Esophagus (tissue), 2 donors: ENCODE data around the gene HLA-DMA. TPM values are rescaled to one million over a fixed set of nuclear protein-coding genes. Genes with fewer than 3 reads are reported as not detected.

ENCODE experiments used
- H3K27ac ChIP-seq, 2 donors: one replicate each; pipeline ENCODE4 v1.5.1; 2013; ENCODE audit warnings: low read depth in 2 of 2, mild to moderate bottlenecking in 2 of 2, inconsistent platforms in 1 of 2, low read length in 1 of 2, moderate library complexity in 1 of 2
- H3K27me3 ChIP-seq, 2 donors: one replicate each; pipeline ENCODE4 v1.6.1; 2013; ENCODE audit warnings: low read length in 2 of 2, control low read depth in 1 of 2, mild to moderate bottlenecking in 1 of 2; ENCODE audit not compliant: insufficient read depth in 2 of 2, control insufficient read depth in 1 of 2
- H3K36me3 ChIP-seq, 2 donors: one replicate each; pipeline ENCODE4 v1.6.1; 2013; ENCODE audit warnings: low read length in 1 of 2; ENCODE audit not compliant: control insufficient read depth in 2 of 2, insufficient read depth in 2 of 2
- H3K4me1 ChIP-seq, 2 donors: one replicate each; pipeline ENCODE4 v1.6.1; 2013; ENCODE audit warnings: low read length in 1 of 2; ENCODE audit not compliant: control insufficient read depth in 2 of 2, insufficient read depth in 2 of 2
- H3K4me3 ChIP-seq, 2 donors: one replicate each; pipeline ENCODE4 v1.5.1; 2013; ENCODE audit warnings: low read length in 2 of 2, mild to moderate bottlenecking in 2 of 2, low read depth in 1 of 2, moderate library complexity in 1 of 2
- H3K9me3 ChIP-seq, 2 donors: one replicate each; pipeline ENCODE4 v1.6.1; 2013; ENCODE audit warnings: mild to moderate bottlenecking in 2 of 2, low read depth in 1 of 2, low read length in 1 of 2, moderate library complexity in 1 of 2; ENCODE audit not compliant: control insufficient read depth in 2 of 2, insufficient read depth in 1 of 2
- WGBS, 2 donors: extraction: QIAGEN DNeasy Blood & Tissue Kit; methylation state at CpG; one replicate each; pipeline ENCODE4 v1.1.7; 2013; 5-methylcytosine and 5-hydroxymethylcytosine counted together
- polyA plus RNA-seq, 2 donors: library from polyadenylated mRNA; stranded (reverse); fragments of 200-250 nt; gene quantifications; one replicate each; pipeline ENCODE4 v1.2.3, GENCODE V29; 2013
- donor health status: healthy with polysubstance abuse.
- donor health status: Bipolar disorder and iron deficiency.

Gene HLA-DMA
- polyA plus RNA-seq, 2 donors = 11.3 to 14.4 TPM

DNA sequence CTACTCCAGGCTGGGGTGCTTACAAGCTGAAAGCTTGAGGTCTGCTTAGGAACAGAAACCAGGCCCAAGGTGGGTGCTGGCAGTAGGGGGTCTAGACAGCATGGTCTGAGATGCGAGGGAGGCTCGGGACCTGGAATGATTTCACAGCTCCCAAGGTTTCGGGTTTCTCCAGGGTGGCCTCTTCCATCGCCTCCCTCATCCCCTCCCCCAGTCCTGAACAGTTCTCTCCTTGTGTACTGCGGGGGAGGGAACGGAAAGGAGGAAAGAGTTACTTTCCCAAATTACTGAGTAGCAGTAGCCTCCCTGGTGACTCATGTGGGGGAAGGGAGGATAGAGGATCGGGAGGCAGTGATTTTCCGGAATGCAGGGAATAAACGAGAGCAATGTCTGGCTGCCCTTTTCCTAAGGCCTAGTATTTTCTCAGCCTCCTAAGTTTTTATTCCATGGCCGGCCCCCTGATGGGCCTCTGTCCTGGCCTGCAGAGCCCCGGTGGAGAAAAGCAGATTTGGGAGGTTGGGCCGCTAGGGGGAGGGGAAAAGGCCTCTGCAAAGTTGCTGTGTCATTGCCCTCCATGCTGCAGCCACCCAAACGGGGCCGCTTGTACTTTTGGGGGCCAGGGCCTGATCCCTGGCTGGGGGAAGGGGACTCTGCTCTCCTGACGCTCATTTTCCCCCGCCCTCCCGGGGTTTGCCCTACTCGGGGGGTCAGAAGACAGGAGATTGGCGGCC lies 17.0 kb upstream of the HLA-DMA start:
- Histone ChIP-seq H3K4me1 (peaks cover 0 to 2% of the 10 kb centered on the region in 2 donors), H3K36me3 (peaks cover 7 to 16% of the 10 kb centered on the region in 2 donors), H3K9me3 (no peaks in the 10 kb centered on the region), H3K4me3 (peak overlapping the region; percentile 77 to 95), H3K27me3 (no peaks in the 10 kb centered on the region), H3K27ac (peak overlapping the region; percentile 100)
- 0 to 1% methylated on average over 17 to 19 of the region's 19 CpGs for WGBS, 2 donors

DNA sequence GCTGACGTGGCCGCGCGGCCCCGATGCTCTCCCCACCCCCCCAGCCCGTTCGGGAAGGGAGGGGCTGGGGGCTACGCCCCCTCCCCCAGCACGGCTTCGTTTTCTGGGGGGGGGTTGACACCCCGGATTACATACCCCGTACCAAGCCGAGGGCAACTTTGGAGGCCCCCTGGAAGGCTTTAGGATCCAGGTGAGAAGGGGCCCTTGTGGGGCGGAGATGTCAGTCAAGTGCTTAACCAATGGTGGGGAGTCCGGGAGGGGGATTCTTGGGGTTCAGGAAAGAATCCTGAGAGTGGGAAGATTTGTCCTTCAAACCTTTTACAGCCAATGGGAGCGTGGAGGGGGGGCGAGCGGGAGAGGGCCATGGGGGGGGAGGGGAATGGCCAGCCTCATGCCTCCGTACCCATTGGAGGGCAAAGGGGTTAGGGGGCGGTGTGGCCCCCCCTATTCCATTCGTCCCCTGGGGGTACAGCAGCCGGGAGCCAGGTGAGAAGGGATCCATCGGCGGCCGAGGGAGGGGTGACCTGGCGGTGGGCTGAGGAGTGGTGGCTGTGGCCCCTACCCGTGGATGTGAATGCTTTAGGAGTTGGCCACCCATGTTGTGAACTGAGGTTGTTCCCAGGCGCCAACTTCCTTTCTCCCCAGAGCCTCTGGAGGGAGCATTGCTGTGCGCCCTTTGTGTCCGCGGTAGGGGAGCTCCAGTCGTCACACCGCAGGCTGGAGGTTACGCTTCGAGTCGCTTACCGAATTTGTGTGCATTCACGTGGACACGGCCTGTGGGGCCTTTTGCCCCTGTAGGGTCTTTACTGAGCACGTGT lies 16.2 kb upstream of the HLA-DMA start:
- Histone ChIP-seq H3K4me1 (no peaks in the 10 kb centered on the region), H3K27ac (peak overlapping the region; percentile 100), H3K27me3 (no peaks in the 10 kb centered on the region), H3K9me3 (no peaks in the 10 kb centered on the region), H3K4me3 (peak overlapping the region; percentile 77 to 95), H3K36me3 (peaks cover 0 to 9% of the 10 kb centered on the region in 2 donors)
- 1% methylated on average over 35 to 40 of the region's 40 CpGs for WGBS, 2 donors

DNA sequence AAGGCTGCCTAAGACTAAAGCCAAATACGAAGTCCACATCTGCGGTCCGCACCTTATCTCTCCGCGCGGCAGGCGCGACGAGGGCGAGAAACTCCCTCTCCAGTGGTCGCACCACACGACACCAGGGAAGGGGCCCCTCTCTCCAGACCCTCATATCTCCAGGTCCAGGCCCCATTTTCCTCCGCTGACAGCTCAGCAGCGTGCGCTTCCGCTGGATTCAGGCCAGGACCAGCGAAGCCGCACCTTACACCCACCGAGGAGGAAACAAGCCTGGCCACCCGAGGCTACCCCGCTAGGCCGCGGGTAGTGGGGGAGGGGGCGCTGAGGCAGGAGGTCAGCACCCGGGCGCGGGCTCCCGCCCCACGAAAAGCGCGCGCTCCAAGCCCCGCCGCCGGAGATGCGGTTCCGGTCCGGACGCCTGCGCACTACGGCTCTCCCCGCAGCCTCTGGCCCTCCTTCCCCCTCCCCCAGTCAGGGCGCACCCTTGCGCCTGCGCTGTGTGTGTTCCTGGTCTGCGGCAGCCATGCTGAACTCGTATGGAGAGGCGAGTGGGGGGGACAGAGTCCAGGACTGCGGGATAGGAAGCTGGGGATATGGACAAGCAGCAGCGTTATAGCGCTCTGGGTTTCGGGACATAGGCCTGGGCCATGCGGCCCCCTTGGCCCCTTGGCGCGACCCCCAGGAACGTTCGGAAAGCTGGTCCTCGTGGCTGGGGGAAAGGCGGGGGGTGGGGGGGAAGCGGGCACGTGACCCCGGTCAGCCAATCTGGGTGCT lies 15.4 kb upstream of the HLA-DMA start, which contains the start of gene BRD2:
Gene BRD2 (plus strand): TSS at position 502 of the 774 bp plus-strand sequence. CDS start 4,305 bp downstream, outside the sequence.
- H3K36me3 ChIP-seq = peaks cover 0 to 9% of the 10 kb centered on the region in 2 donors
- WGBS, 2 donors = 0 to 1% methylated on average over 59 to 62 of the region's 62 CpGs
- peak within 1 kb of the TSS; percentile 84 to 95 for H3K4me3 ChIP-seq
- no peaks in the 10 kb centered on the region for H3K4me1 ChIP-seq
- peak within 1 kb of the TSS; percentile 100 for H3K27ac ChIP-seq
- no peaks in the 10 kb centered on the region for H3K27me3 ChIP-seq
- H3K9me3 ChIP-seq = no peaks in the 10 kb centered on the region

DNA sequence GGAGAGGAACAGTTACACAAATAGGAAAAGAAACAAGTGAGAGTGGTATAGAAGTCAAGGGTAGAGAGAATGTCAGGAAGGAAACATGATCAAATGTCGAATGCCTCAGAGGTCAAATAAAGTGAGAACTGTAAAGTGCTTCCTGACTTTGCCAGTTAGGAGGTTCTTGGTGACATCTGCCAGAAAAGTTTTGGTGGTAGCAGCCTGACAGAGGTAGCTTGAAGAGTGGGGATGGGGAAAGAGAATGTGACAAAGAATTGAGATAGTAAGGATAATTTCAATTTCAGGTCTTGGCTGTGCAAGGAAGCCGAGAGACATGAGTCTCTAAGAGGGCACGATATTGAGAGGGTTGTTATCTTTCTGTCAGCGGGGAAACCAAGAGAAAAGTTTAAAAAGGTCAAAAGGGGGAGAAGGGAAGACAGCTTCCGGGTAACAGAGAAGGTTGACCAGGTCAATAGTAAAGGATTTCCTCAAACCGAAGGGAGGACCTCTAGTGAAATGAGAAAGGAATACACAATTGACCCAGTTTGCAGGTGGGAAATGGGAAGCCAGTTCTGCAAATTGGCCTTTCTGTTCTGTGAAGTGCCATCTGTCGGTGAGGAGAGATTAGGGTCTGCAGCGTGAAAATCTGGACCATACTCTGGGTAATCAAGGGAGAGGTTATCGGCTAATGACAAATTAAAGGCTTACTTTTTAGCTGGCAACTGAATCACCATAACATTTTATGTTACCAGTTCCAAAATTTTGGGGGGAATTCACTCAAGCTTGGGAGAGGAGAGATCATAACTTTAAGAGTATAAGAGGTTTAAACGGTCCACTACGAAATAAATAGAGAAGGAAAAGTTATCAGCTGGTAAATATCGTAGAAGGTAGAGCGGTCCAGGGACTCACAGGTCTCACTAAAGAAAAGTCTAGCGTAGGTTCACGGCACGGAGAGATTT lies 14.5 kb upstream of the HLA-DMA start:
- 3 to 6% methylated on average over 16 of the region's 16 CpGs for WGBS, 2 donors
- peak overlapping the region; percentile 100 for H3K27ac ChIP-seq

DNA sequence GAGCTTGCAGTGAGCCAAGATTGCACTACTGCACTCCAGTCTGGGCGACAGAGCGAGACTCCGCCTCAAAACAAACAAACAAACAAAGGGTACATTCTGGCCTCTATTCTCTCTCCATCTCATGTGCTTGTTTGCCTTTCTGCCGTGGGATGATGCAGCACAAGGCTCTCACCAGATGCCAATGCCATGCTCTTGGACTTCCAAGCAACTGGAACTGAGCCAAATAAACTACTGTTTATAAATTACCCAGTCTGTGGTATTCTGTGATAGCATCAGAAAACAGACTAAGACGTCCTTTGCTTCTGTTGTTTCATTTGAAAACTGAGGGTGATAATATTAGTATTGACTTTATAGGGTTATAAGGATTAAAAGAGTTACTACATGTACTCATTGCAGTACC lies 11.9 kb upstream of the HLA-DMA start:
- 81 to 88% methylated on average over 5 of the region's 5 CpGs for WGBS, 2 donors
- Histone ChIP-seq H3K27me3 (no peaks in the 10 kb centered on the region), H3K4me1 (no peaks in the 10 kb centered on the region), H3K36me3 (no peaks in the 10 kb centered on the region), H3K27ac (no peak overlapping the region), H3K9me3 (no peaks in the 10 kb centered on the region), H3K4me3 (no peak overlapping the region)

More for the DNA sequence above, 14.5 kb upstream of the HLA-DMA start:
- peaks cover 0 to under 1% of the 10 kb centered on the region in 2 donors for H3K36me3 ChIP-seq
- no peaks in the 10 kb centered on the region for H3K4me1 ChIP-seq
- H3K4me3 ChIP-seq = peak overlapping the region; percentile 84 to 95
- no peaks in the 10 kb centered on the region for H3K27me3 ChIP-seq
- H3K9me3 ChIP-seq = no peaks in the 10 kb centered on the region

DNA sequence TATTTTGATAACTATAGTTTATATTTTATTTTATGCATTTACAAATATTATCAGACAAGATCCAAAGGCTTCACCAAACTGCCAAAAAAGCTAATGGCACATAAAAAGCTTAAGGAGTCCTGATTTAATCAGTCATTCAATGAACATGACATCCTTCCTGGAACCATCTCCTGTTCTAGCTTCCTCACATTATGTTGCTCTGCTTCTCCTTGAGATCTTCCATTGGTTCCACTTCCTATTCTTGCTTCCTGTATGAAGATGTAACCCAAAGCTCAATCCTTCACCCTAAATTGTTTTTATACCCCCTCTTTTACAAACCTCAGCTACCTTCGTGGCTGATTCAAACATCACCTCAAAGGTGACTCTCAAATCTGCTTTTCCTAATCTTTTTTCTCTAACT lies 11.0 kb upstream of the HLA-DMA start:
- Histone ChIP-seq H3K36me3 (no peaks in the 10 kb centered on the region), H3K4me1 (no peaks in the 10 kb centered on the region)
- WGBS, 2 donors = 61 to 69% methylated on average over 1 of the region's 1 CpG

DNA sequence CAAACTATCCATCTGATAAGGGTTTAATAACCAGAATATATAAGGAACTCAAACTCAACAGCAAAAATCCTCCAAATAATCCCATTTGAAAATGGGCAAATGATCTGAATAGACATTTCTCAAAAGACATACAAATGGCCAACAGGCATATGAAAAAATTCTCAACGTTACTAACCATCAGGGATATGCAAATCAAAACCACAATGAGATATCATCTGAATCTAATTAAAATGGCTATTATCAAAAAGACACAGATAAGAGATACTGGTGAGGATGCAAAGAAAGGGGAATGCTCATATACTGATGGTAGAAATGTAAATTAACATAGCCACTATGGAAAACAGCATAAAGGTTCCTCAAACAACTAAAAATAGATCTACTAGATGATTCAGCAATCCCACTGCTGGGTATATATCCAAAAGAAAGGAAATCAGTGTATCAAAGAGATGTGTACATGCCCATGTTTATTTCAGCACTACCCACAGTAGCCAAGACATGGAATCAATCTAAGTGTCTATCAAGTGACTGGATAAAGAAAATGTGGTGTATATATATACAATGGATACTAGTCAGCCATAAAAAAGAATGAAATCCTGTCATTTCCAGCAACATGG lies 9.4 kb upstream of the HLA-DMA start:
- no peaks in the 10 kb centered on the region for H3K27me3 ChIP-seq
- no peak overlapping the region for H3K27ac ChIP-seq
- H3K4me3 ChIP-seq = no peak overlapping the region
- WGBS, 2 donors = 58 to 65% methylated on average over 1 of the region's 1 CpG
- H3K4me1 ChIP-seq = no peaks in the 10 kb centered on the region
- H3K9me3 ChIP-seq = no peaks in the 10 kb centered on the region
- H3K36me3 ChIP-seq = no peaks in the 10 kb centered on the region

More for the DNA sequence above, 11.0 kb upstream of the HLA-DMA start:
- no peak overlapping the region for H3K4me3 ChIP-seq
- no peaks in the 10 kb centered on the region for H3K9me3 ChIP-seq
- no peak overlapping the region for H3K27ac ChIP-seq
- no peaks in the 10 kb centered on the region for H3K27me3 ChIP-seq

DNA sequence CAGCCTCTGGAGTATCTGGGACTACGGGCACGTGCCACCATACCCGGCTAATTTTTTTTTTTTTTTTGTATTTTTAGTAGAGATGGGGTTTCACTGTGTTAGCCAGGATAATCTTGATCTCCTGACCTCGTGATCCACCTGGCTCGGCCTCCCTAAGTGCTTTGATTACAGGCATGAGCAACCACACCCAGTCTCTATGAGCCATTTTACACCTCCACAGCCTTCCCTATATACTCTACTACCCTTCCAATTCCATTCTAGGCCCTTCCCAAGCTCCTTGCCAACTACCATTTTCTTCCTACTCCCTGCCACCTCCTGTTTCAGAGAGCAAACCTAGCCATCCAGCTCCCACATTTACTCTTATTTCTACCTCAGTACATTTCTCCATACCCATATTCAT lies 7.7 kb upstream of the HLA-DMA start:
- no peaks in the 10 kb centered on the region for H3K4me1 ChIP-seq
- no peak overlapping the region for H3K27ac ChIP-seq
- 94 to 97% methylated on average over 5 of the region's 5 CpGs for whole genome bisulfite sequencing, 2 donors
- no peaks in the 10 kb centered on the region for H3K27me3 ChIP-seq
- H3K9me3 ChIP-seq = no peaks in the 10 kb centered on the region
- no peaks in the 10 kb centered on the region for H3K36me3 ChIP-seq
- no peak overlapping the region for H3K4me3 ChIP-seq
